DOHH2 (cell line): ENCODE results near the gene FAM53B.

Experiments
- CTCF ChIP-seq: fragments of 200-600 bp; sonication (generic); IDR thresholded peaks from one replicate; pipeline ENCODE4 v1.5.1; 2014; ENCODE audit warnings: antibody characterized with exemption, mild to moderate bottlenecking, low read depth, low read length; ENCODE audit not compliant: poor library complexity, severe bottlenecking
- EZH2phosphoT487 ChIP-seq: fragments of 200-600 bp; sonication (generic); IDR thresholded peaks from 2 replicates; pipeline ENCODE4 v1.6.1; 2017; ENCODE audit warnings: borderline replicate concordance, mild to moderate bottlenecking, antibody characterized with exemption, low read length, moderate library complexity, mixed read lengths

DNA sequence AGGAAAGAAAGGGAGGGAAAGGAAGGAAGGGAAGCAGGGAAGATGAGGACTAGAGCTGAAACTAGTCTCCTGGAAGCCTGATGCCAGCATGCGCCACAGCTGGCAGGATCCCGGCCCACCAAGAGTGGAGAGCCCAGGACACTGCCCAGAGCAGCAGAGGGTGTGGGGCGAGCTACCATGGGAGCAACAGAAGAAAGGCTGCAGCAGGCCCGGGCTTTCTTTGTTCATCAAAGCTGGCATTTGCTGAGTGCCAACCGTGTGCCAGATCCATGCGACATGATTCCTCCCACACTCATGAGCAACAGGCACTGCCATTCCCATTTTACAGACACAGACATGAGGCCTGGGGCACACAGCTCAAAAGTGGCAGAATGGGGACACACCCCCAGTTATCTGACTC, 68.9 kb downstream of the FAM53B start:
- TF ChIP-seq CTCF (no peak), EZH2phosphoT487 (no peak)
